ENCODE results near the gene IRF8.

- TF ChIP-seq CTCF (IDR thresholded peaks at IDR 0.05) (no peak), EZH2phosphoT487 (IDR thresholded peaks at IDR 0.05; ENCODE audit: borderline replicate concordance, low read depth) (no peak), RXRA (IDR thresholded peaks at IDR 0.05; ENCODE audit: borderline replicate concordance, low read depth) (no peak), REST (IDR thresholded peaks at IDR 0.05; ENCODE audit: low read depth, low read length) (no peak), FOSL2 (IDR thresholded peaks at IDR 0.05; ENCODE audit: borderline replicate concordance, low read depth) (no peak), GATA2 (CRISPR knock-in tag; IDR thresholded peaks at IDR 0.05) (no peak), MEF2A (IDR thresholded peaks at IDR 0.05; ENCODE audit: borderline replicate concordance, low read depth) (no peak)
- TF ChIP-seq, protein P1, sequence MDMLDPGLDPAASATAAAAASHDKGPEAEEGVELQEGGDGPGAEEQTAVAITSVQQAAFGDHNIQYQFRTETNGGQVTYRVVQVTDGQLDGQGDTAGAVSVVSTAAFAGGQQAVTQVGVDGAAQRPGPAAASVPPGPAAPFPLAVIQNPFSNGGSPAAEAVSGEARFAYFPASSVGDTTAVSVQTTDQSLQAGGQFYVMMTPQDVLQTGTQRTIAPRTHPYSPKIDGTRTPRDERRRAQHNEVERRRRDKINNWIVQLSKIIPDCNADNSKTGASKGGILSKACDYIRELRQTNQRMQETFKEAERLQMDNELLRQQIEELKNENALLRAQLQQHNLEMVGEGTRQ (IDR thresholded peaks at IDR 0.05; ENCODE audit: borderline replicate concordance, low read depth, low read length), result no peak
These were observed 26.2 kb upstream of the IRF8 start for GRCh38 chr16:85872734-85873133.

Measured in SK-N-SH (cell line).